GM18870 (cell line): ENCODE data around the gene CNOT8.
"Not testable (repeated sequence)": the region's sequence is repeated elsewhere in the genome, so short reads cannot be mapped to it uniquely, and the experiment has no call there.

Experiments used
- ATAC-seq: cut with Tn5 transposase; IDR thresholded peaks from one replicate; pipeline ENCODE4 v1.9.1; 2021; ENCODE audit warnings: moderate library complexity; ENCODE audit not compliant: unreplicated experiment

CNOT8 gene

DNA sequence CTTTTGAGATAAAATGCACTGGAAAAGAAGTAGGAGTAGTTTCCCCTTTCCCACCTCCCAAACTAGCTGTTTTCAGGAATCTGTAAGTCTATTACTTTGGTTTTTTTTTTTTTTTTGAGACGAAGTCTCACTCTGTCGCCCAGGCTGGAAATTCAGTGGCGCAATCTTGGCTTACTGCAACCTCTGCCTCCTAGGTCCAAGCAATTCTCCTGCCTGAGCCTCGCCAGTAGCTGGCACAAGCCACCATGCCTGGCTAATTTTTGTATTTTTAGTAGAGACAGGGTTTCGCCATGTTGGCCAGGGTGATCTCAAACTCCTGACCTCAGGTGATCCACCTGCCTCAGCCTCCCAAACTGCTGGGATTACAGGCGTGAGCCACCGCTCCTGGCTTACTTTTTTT, 47.2 kb downstream of the CNOT8 start:
- ATAC-seq: not testable (repeated sequence)

DNA sequence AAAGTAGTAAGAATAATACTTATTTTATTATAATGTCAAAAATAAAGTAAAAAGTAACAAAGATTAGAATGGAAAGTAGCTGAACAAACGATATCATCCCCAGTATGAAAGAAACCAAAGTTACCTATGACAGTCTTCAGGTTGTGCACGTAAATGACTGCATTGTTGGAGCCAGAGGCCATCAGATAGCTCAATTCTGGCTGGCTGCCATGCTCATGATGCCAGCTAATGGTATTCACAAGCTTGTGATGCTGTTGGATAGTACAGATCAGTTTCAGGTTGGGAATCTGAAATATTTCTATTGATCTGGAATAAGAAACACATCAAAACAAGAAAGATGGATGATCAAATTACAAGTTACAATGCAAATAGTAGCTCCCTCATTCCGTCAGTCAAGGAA, 58.4 kb downstream of the CNOT8 start:
- no peak for ATAC-seq

DNA sequence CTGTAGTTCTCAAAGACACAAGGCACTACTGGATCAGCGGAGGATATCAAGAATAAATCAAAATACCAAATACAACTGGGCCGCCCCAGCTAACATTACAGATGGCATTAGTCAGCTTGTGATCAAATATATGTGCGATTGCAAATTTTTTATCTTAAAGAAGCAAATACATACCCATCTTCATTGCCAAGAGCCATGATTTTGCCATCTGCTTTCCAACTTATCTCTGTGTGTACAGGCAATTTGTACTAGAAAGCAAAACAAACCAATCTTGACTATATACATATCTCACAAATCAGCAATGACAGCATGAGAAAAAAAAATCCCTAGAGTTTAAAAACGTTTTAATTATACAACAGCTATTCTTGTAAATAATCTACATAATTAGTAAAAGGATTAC, 59.3 kb downstream of the CNOT8 start:
- ATAC-seq: no peak

DNA sequence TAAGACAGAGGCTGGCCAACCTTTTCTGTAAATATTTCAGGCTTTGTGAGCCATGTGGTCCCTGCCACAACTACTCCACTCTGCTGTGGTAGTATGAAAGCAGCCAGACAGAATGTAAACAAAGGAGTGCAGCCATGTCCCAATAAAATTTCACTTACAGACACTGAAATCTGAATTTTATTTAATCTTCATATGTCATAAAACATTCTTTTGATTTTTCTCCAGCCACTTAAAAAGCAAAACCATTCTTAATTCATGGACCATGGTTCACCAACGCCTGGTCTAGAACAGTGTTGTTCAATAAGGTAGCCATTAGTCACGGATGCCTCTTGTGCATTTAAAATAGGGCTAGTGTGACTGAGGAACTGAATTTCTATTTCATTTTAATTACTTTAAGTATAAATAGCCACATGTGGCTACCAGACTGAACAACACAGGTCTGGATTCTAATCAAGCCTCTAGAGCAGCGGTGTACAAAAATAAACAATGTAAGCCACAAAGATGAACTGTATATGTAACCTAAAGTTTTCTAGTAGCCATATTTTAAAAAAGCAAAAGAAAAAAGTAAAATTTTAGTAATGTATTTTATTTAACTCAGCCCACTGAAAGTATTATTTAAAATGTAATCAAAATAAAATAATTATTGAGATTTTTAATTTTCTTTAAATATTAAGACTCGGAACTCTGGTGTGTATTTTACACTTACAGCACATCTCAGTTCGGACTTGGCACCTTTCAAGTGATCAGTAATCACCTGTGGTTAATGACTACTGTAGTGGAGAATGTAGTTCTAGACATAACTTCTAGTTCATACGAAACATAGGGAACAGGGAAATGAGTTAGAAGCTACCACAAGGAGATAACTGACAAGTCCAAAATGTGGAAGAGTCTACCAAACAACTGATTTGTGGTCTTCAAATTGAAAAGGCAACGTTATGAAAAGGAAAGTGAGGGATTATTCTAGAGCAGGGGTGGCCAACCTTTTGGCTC, 65.3 kb downstream of the CNOT8 start:
- no peak for ATAC-seq
